Astrocyte (in vitro differentiated cells and primary cell): ENCODE data around the gene KNSTRN. TPM values are rescaled to one million over a fixed set of nuclear protein-coding genes. Genes with fewer than 3 reads are reported as not detected.

Experiments
- DNase-seq: peaks from one replicate; pipeline ENCODE4 v3.0.0-alpha.2; 2010; ENCODE audit warnings: low read depth
- FAIRE-seq: peaks from 2 replicates; lab custom pipeline; 2011; peaks lifted over from hg19 to GRCh38; lab: Jason Lieb, UNC
- H2AFZ ChIP-seq: 2 replicates; pipeline ENCODE4 v1.6.0; 2012; ENCODE audit warnings: low read depth, low read length, inconsistent platforms
- H3K27ac ChIP-seq: 2 replicates; pipeline ENCODE4 v1.5.1; 2011; ENCODE audit warnings: low read depth, low read length, inconsistent platforms
- H3K27me3 ChIP-seq: 2 replicates; pipeline ENCODE4 v1.6.0; 2011; ENCODE audit warnings: low read length, inconsistent platforms; ENCODE audit not compliant: insufficient read depth
- H3K36me3 ChIP-seq: 2 replicates; pipeline ENCODE4 v1.5.1; 2011; ENCODE audit warnings: low read length, inconsistent platforms; ENCODE audit not compliant: insufficient read depth
- H3K4me1 ChIP-seq: 2 replicates; pipeline ENCODE4 v1.5.1; 2011; ENCODE audit warnings: low read length, inconsistent platforms; ENCODE audit not compliant: insufficient read depth
- H3K4me2 ChIP-seq: 2 replicates; pipeline ENCODE4 v1.6.0; 2012; ENCODE audit warnings: low read length, inconsistent platforms
- H3K4me3 ChIP-seq: 2 replicates; pipeline ENCODE4 v1.5.1; 2011; ENCODE audit warnings: low read depth, mild to moderate bottlenecking, low read length, inconsistent platforms; ENCODE audit not compliant: insufficient read depth
- H3K79me2 ChIP-seq: 2 replicates; pipeline ENCODE4 v1.6.0; 2012; ENCODE audit warnings: mild to moderate bottlenecking, low read length, inconsistent platforms; ENCODE audit not compliant: insufficient read depth
- H3K9ac ChIP-seq: 2 replicates; pipeline ENCODE4 v1.6.0; 2012; ENCODE audit warnings: mild to moderate bottlenecking, low read length, inconsistent platforms
- H3K9me3 ChIP-seq: 2 replicates; pipeline ENCODE4 v1.5.1; 2012; ENCODE audit warnings: low read depth, mild to moderate bottlenecking, low read length, inconsistent platforms; ENCODE audit not compliant: insufficient read depth
- H4K20me1 ChIP-seq: 2 replicates; pipeline ENCODE4 v1.6.0; 2012; ENCODE audit warnings: low read length, inconsistent platforms; ENCODE audit not compliant: insufficient read depth
- H3K27ac Mint-ChIP-seq: one replicate; pipeline ENCODE4 v1.8.0; 2021; ENCODE audit warnings: mild to moderate bottlenecking, mixed read lengths; ENCODE audit not compliant: unreplicated experiment
- H3K27me3 Mint-ChIP-seq: one replicate; pipeline ENCODE4 v1.8.0; 2021; ENCODE audit warnings: low read depth, mixed read lengths; ENCODE audit not compliant: unreplicated experiment
- H3K36me3 Mint-ChIP-seq: one replicate; pipeline ENCODE4 v1.8.0; 2021; ENCODE audit warnings: low read depth, mixed read lengths; ENCODE audit not compliant: unreplicated experiment
- H3K4me1 Mint-ChIP-seq: one replicate; pipeline ENCODE4 v1.8.0; 2021; ENCODE audit warnings: low read depth, mixed read lengths; ENCODE audit not compliant: unreplicated experiment
- H3K4me3 Mint-ChIP-seq: one replicate; pipeline ENCODE4 v1.8.0; 2021; ENCODE audit warnings: mild to moderate bottlenecking, moderate library complexity, mixed read lengths; ENCODE audit not compliant: unreplicated experiment
- H3K9me3 Mint-ChIP-seq: one replicate; pipeline ENCODE4 v1.8.0; 2021; ENCODE audit warnings: mild to moderate bottlenecking, mixed read lengths; ENCODE audit not compliant: unreplicated experiment
- CTCF ChIP-seq: IDR thresholded peaks from 2 replicates; pipeline ENCODE4 v1.5.1; 2011; ENCODE audit warnings: low read depth, mild to moderate bottlenecking, inconsistent platforms, low read length, moderate library complexity; ENCODE audit not compliant: insufficient read depth
- EZH2 ChIP-seq: IDR thresholded peaks from 2 replicates; pipeline ENCODE4 v1.6.1; 2012; ENCODE audit warnings: mild to moderate bottlenecking, low read length, inconsistent platforms; ENCODE audit not compliant: insufficient read depth
- total RNA-seq: library from RNA; stranded (reverse); gene quantifications from 2 replicates; pipeline ENCODE4 v1.2.1, GENCODE V29; 2021

The KNSTRN gene
- total RNA-seq, 1 donor from 2014 or later: 37.8 TPM

- H3K4me3 Mint-ChIP-seq: no peak overlapping the region
- H3K9me3 Mint-ChIP-seq: peaks cover 6% of the 10 kb centered on the region
- Histone ChIP-seq H3K4me3 (no peak overlapping the region), H3K9ac (no peak overlapping the region), H3K4me2 (no peak overlapping the region), H4K20me1 (no peaks in the 10 kb centered on the region), H3K9me3 (no peaks in the 10 kb centered on the region), H3K36me3 (no peaks in the 10 kb centered on the region), H3K27me3 (peaks cover 7% of the 10 kb centered on the region), H3K27ac (no peak overlapping the region), H3K4me1 (peaks cover 4% of the 10 kb centered on the region), H3K79me2 (no peaks in the 10 kb centered on the region), H2AFZ (no peak overlapping the region)
- FAIRE-seq (no peak), DNase-seq (no peak)
- no peaks in the 10 kb centered on the region for H3K36me3 Mint-ChIP-seq
- H3K27ac Mint-ChIP-seq: no peak overlapping the region
- TF ChIP-seq EZH2 (no peak), CTCF (no peak)
- H3K4me1 Mint-ChIP-seq: no peaks in the 10 kb centered on the region
- peaks cover 63% of the 10 kb centered on the region for H3K27me3 Mint-ChIP-seq
Measured at GRCh38 chr15:40364251-40364650, 18.3 kb upstream of the KNSTRN start.

- no peaks in the 10 kb centered on the region for H3K4me1 Mint-ChIP-seq
- DNase-seq: no peak
- no peaks in the 10 kb centered on the region for H3K36me3 Mint-ChIP-seq
- H3K27ac Mint-ChIP-seq: no peak overlapping the region
- Histone ChIP-seq H4K20me1 (no peaks in the 10 kb centered on the region), H3K27ac (no peak overlapping the region), H2AFZ (no peak overlapping the region), H3K27me3 (peaks cover 7% of the 10 kb centered on the region), H3K36me3 (no peaks in the 10 kb centered on the region), H3K4me1 (peaks cover 4% of the 10 kb centered on the region), H3K9me3 (no peaks in the 10 kb centered on the region), H3K9ac (no peak overlapping the region), H3K79me2 (no peaks in the 10 kb centered on the region), H3K4me2 (no peak overlapping the region), H3K4me3 (no peak overlapping the region)
- H3K9me3 Mint-ChIP-seq: peaks cover 6% of the 10 kb centered on the region
- H3K27me3 Mint-ChIP-seq: peaks cover 61% of the 10 kb centered on the region
- no peak for FAIRE-seq
- no peak overlapping the region for H3K4me3 Mint-ChIP-seq
- TF ChIP-seq CTCF: no peak
Measured at GRCh38 chr15:40365016-40365415, 17.5 kb upstream of the KNSTRN start.

- no peak overlapping the region for H2AFZ ChIP-seq
- no peaks in the 10 kb centered on the region for H3K9me3 ChIP-seq
- Mint-ChIP-seq H3K27ac (no peak overlapping the region), H3K36me3 (no peaks in the 10 kb centered on the region), H3K4me3 (no peak overlapping the region), H3K27me3 (peaks cover 57% of the 10 kb centered on the region), H3K9me3 (peaks cover 6% of the 10 kb centered on the region), H3K4me1 (no peaks in the 10 kb centered on the region)
- H4K20me1 ChIP-seq: no peaks in the 10 kb centered on the region
- no peak for FAIRE-seq
- no peak overlapping the region for H3K4me2 ChIP-seq
- H3K36me3 ChIP-seq: no peaks in the 10 kb centered on the region
- H3K9ac ChIP-seq: no peak overlapping the region
- no peak overlapping the region for H3K27ac ChIP-seq
- no peak for DNase-seq
- H3K27me3 ChIP-seq: peaks cover 7% of the 10 kb centered on the region
- H3K79me2 ChIP-seq: no peaks in the 10 kb centered on the region
- TF ChIP-seq CTCF (no peak), EZH2 (no peak)
- peaks cover 4% of the 10 kb centered on the region for H3K4me1 ChIP-seq
- no peak overlapping the region for H3K4me3 ChIP-seq
Measured at GRCh38 chr15:40365624-40366456, 16.7 kb upstream of the KNSTRN start.
